Neuronal stem cell (in vitro differentiated cells): ENCODE data around the gene ZNF500.

ENCODE experiments used
- DNase-seq: peaks from one replicate; pipeline ENCODE4 v3.0.0-alpha.2; 2013; ENCODE audit warnings: low spot score
- H2AFZ ChIP-seq: one replicate; pipeline ENCODE4 v1.6.1; 2013; ENCODE audit warnings: mild to moderate bottlenecking, low read length, inconsistent platforms
- H2AK5ac ChIP-seq: 2 replicates; pipeline ENCODE4 v1.6.1; 2013; ENCODE audit warnings: low read depth, mild to moderate bottlenecking, inconsistent platforms, low read length, moderate library complexity, mixed read lengths
- H2BK120ac ChIP-seq: 2 replicates; pipeline ENCODE4 v1.6.1; 2013; ENCODE audit warnings: low read depth, mild to moderate bottlenecking, inconsistent platforms, low read length, moderate library complexity, mixed read lengths
- H2BK12ac ChIP-seq: one replicate; pipeline ENCODE4 v1.6.1; 2013; ENCODE audit warnings: low read length, inconsistent platforms
- H2BK15ac ChIP-seq: 2 replicates; pipeline ENCODE4 v1.6.1; 2013; ENCODE audit warnings: mild to moderate bottlenecking, low read length, inconsistent platforms, mixed read lengths
- H2BK5ac ChIP-seq: one replicate; pipeline ENCODE4 v1.6.1; 2013; ENCODE audit warnings: inconsistent platforms, mild to moderate bottlenecking, low read length, moderate library complexity
- H3K14ac ChIP-seq: one replicate; pipeline ENCODE4 v1.6.1; 2013; ENCODE audit warnings: low read length, inconsistent platforms
- H3K18ac ChIP-seq: 2 replicates; pipeline ENCODE4 v1.6.1; 2013; ENCODE audit warnings: low read length, inconsistent platforms
- H3K23ac ChIP-seq: 2 replicates; pipeline ENCODE4 v1.6.1; 2013; ENCODE audit warnings: low read depth, mild to moderate bottlenecking, mixed read lengths, low read length, inconsistent platforms; ENCODE audit not compliant: poor library complexity
- H3K27ac ChIP-seq: replicated peaks from 3 replicates; pipeline ENCODE4 v1.5.1; 2013; ENCODE audit warnings: low read length, inconsistent platforms
- H3K27me3 ChIP-seq, 3 experiments: 2 replicates each; pipeline ENCODE4 v1.6.1; 2013; ENCODE audit warnings: low read length in 3 of 3, mild to moderate bottlenecking in 2 of 3, inconsistent platforms in 1 of 3, low read depth in 1 of 3, mixed read lengths in 1 of 3, moderate library complexity in 1 of 3; ENCODE audit not compliant: control insufficient read depth in 3 of 3, insufficient read depth in 3 of 3
- H3K36me3 ChIP-seq, 2 donors: replicated peaks in 1 of 2; 2 replicates each; pipeline ENCODE4 v1.6.1; 2013; ENCODE audit warnings: low read length in 2 of 2; ENCODE audit not compliant: control insufficient read depth in 2 of 2, insufficient read depth in 2 of 2
- H3K4ac ChIP-seq: 2 replicates; pipeline ENCODE4 v1.6.1; 2013; ENCODE audit warnings: inconsistent platforms, mild to moderate bottlenecking, low read length, moderate library complexity
- H3K4me1 ChIP-seq, 2 donors: 1 replicate in 1 of 2; 2 replicates in 1 of 2; pipeline ENCODE4 v1.6.1; 2013; ENCODE audit warnings: low read length in 2 of 2, low read depth in 1 of 2; ENCODE audit not compliant: control insufficient read depth in 2 of 2, insufficient read depth in 1 of 2
- H3K4me2 ChIP-seq: one replicate; pipeline ENCODE4 v1.6.1; 2013; ENCODE audit warnings: mild to moderate bottlenecking, low read length, inconsistent platforms; ENCODE audit not compliant: insufficient read depth, poor library complexity, severe bottlenecking
- H3K4me3 ChIP-seq, 2 donors: 2 replicates each; pipeline ENCODE4 v1.5.1; 2013; ENCODE audit warnings: low read length in 2 of 2, mild to moderate bottlenecking in 2 of 2, inconsistent platforms in 1 of 2, moderate library complexity in 1 of 2
- H3K79me1 ChIP-seq: one replicate; pipeline ENCODE4 v1.6.1; 2013; ENCODE audit warnings: low read depth, mild to moderate bottlenecking, inconsistent platforms, low read length, moderate library complexity
- H3K9ac ChIP-seq: one replicate; pipeline ENCODE4 v1.6.1; 2013; ENCODE audit warnings: mild to moderate bottlenecking, low read depth, low read length, inconsistent platforms; ENCODE audit not compliant: poor library complexity
- H3K9me3 ChIP-seq, 2 donors: replicated peaks in 1 of 2; 2 replicates each; pipeline versions ENCODE3 to v1.6.1; 2013; ENCODE audit warnings: low read length in 2 of 2, mild to moderate bottlenecking in 2 of 2, inconsistent platforms in 1 of 2, low read depth in 1 of 2, mixed read lengths in 1 of 2, moderate library complexity in 1 of 2; ENCODE audit not compliant: control insufficient read depth in 2 of 2, insufficient read depth in 1 of 2
- H4K8ac ChIP-seq: one replicate; pipeline ENCODE4 v1.6.1; 2013; ENCODE audit warnings: low read depth, mild to moderate bottlenecking, inconsistent platforms, low read length, moderate library complexity
- H4K91ac ChIP-seq: one replicate; pipeline ENCODE4 v1.6.1; 2013; ENCODE audit warnings: low read length, low read depth, mild to moderate bottlenecking, inconsistent platforms; ENCODE audit not compliant: poor library complexity
- WGBS, 2 donors: extraction: QIAGEN DNeasy Blood & Tissue Kit; methylation state at CpG; one replicate each; pipeline ENCODE4 v1.1.7; 2013; ENCODE audit warnings: missing lambda C conversion rate in 2 of 2, mixed read lengths in 1 of 2; ENCODE audit not compliant: insufficient read length in 2 of 2, insufficient replicate concordance in 1 of 2; ENCODE audit errors: extremely low coverage in 2 of 2; 5-methylcytosine and 5-hydroxymethylcytosine counted together

The ZNF500 gene

GRCh38 chr16:4799171-4799855, 32.4 kb upstream of the ZNF500 start:
- Histone ChIP-seq H3K4me3 (no peak overlapping the region), H2BK5ac (no peak overlapping the region), H3K36me3 (peaks cover 15 to 19% of the 10 kb centered on the region in 2 donors), H4K8ac (no peak overlapping the region), H3K4me1 (peaks cover 5 to 14% of the 10 kb centered on the region in 2 donors), H2BK120ac (no peak overlapping the region), H3K79me1 (peaks cover 2% of the 10 kb centered on the region), H3K27me3 (no peaks in the 10 kb centered on the region), H3K27ac (no peak overlapping the region), H3K4ac (no peak overlapping the region), H3K9me3 (no peaks in the 10 kb centered on the region), H3K14ac (no peak overlapping the region), H3K9ac (no peak overlapping the region), H2AK5ac (peak overlapping the region; percentile 40), H3K4me2 (no peak overlapping the region), H4K91ac (no peak overlapping the region), H2BK12ac (peak overlapping the region; percentile 10), H2AFZ (no peak overlapping the region), H2BK15ac (no peak overlapping the region), H3K18ac (no peak overlapping the region), H3K23ac (peak overlapping the region; percentile 65)
- no CpG with 5 or more reads among the region's 19 CpGs for WGBS, 2 donors
- no peak for DNase-seq

- Histone ChIP-seq H2BK15ac (no peak overlapping the region), H2BK120ac (no peak overlapping the region), H4K91ac (no peak overlapping the region), H2AK5ac (peak overlapping the region; percentile 13), H2BK5ac (no peak overlapping the region), H3K4ac (no peak overlapping the region), H3K14ac (no peak overlapping the region), H3K36me3 (peaks cover 10 to 14% of the 10 kb centered on the region in 2 donors), H2AFZ (no peak overlapping the region), H3K27me3 (no peaks in the 10 kb centered on the region), H3K4me1 (peaks cover 5 to 11% of the 10 kb centered on the region in 2 donors), H3K9ac (no peak overlapping the region), H3K9me3 (no peaks in the 10 kb centered on the region), H3K4me3 (no peak overlapping the region), H3K23ac (no peak overlapping the region), H3K27ac (no peak overlapping the region), H3K18ac (no peak overlapping the region), H3K4me2 (no peak overlapping the region), H2BK12ac (peak overlapping the region; percentile 10), H4K8ac (no peak overlapping the region), H3K79me1 (peaks cover 2% of the 10 kb centered on the region)
- DNase-seq: no peak
- WGBS, 2 donors: no CpG with 5 or more reads among the region's 16 CpGs
Observed at GRCh38 chr16:4798456-4798855, 31.5 kb upstream of the ZNF500 start.

GRCh38 chr16:4797805-4798252, 30.9 kb upstream of the ZNF500 start:
- H3K14ac ChIP-seq: peak overlapping the region; percentile 82
- WGBS, 2 donors: no CpG with 5 or more reads among the region's 22 CpGs
- no peak overlapping the region for H4K91ac ChIP-seq
- no peak overlapping the region for H3K4me2 ChIP-seq
- no peak overlapping the region for H2BK12ac ChIP-seq
- no peak overlapping the region for H3K27ac ChIP-seq
- no peak overlapping the region for H2AFZ ChIP-seq
- no peak overlapping the region for H4K8ac ChIP-seq
- no peak for DNase-seq
- no peak overlapping the region for H3K4ac ChIP-seq
- peaks cover 2% of the 10 kb centered on the region for H3K79me1 ChIP-seq
- H2AK5ac ChIP-seq: no peak overlapping the region
- no peaks in the 10 kb centered on the region for H3K27me3 ChIP-seq
- H3K36me3 ChIP-seq: peaks cover 10 to 14% of the 10 kb centered on the region in 2 donors
- peak overlapping the region; percentile 60 for H3K9ac ChIP-seq
- H3K18ac ChIP-seq: no peak overlapping the region
- H2BK5ac ChIP-seq: no peak overlapping the region
- no peaks in the 10 kb centered on the region for H3K9me3 ChIP-seq
- peak overlapping the region in 1 of 2 donors; percentile 28 for H3K4me3 ChIP-seq
- no peak overlapping the region for H2BK120ac ChIP-seq
- H2BK15ac ChIP-seq: no peak overlapping the region
- peaks cover 5 to 7% of the 10 kb centered on the region in 2 donors for H3K4me1 ChIP-seq
- H3K23ac ChIP-seq: peak overlapping the region; percentile 65

GRCh38 chr16:4796982-4797804, 30.2 kb upstream of the ZNF500 start:
- Histone ChIP-seq H2BK5ac (peak overlapping the region; percentile 53), H4K91ac (no peak overlapping the region), H3K4me1 (peaks cover 5 to 7% of the 10 kb centered on the region in 2 donors), H2AK5ac (no peak overlapping the region), H3K18ac (no peak overlapping the region), H3K27ac (no peak overlapping the region), H2BK15ac (no peak overlapping the region), H3K14ac (peak overlapping the region; percentile 82), H3K79me1 (peaks cover 2% of the 10 kb centered on the region), H3K4ac (no peak overlapping the region), H3K4me2 (no peak overlapping the region), H4K8ac (no peak overlapping the region), H3K4me3 (no peak overlapping the region), H3K9me3 (no peaks in the 10 kb centered on the region), H3K36me3 (peaks cover 10 to 14% of the 10 kb centered on the region in 2 donors), H2BK12ac (no peak overlapping the region), H3K27me3 (no peaks in the 10 kb centered on the region), H3K23ac (peak overlapping the region; percentile 65), H2AFZ (no peak overlapping the region), H2BK120ac (no peak overlapping the region), H3K9ac (no peak overlapping the region)
- no peak for DNase-seq
- WGBS, 2 donors: no CpG with 5 or more reads among the region's 21 CpGs
